GM19372 (cell line): ENCODE data around the gene ERMN.

Experiments
- ATAC-seq: cut with Tn5 transposase; IDR thresholded peaks from one replicate; pipeline ENCODE4 v1.9.1; 2021; ENCODE audit warnings: mild to moderate bottlenecking, low read depth, moderate library complexity; ENCODE audit not compliant: unreplicated experiment

Gene ERMN

DNA sequence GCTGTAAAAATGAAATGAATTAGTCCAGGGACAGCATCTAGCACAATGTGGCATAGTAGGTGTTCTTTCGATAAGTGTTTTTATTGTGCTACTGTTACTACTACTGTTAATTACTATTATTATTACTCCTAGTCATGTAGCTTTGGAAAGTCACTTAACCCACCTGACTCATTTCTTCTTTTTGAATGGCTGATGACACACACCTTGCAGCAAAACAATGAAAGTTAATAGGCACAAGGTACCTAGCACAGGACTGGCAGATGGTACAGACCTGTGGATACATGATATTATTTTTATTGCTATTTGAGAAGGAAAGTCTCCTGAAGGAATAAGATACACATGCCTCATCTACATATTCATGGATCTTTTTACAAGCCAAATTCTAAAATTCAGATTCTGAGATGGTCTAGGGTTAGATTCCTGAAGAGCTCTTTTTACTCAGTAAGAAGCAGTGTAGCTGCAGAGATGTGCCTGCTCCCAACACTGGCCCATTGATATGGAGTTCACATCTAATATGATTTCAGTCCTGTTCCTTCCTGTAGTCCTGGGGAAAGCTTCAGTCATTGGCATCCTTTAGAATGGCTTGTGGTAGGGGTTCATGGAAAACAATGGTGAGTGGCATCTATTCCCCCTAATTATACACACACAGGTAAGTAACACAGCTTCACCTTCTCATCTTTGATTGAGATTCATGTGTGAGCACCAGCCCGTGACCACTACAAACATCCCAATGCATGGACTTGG lies 7.9 kb upstream of the ERMN start:
- ATAC-seq: no peak

DNA sequence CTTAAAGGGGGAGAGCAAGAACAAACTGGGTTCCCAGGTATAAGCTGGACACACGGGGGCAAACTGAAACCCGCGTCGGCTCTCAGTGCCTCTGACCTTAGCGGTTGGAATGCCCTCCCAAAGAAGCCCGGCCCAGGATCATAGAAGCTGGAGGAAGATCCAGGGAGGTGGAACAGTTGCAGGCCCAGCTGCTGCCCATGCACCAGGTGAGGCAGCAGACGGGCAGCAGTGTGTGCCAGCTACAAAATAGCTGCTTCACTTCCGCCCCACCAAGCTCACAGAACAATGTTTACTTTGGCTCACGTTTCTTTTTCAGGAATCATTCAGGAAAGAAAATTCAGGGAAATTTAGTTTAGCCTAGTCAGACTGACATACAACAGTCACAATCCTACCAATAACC lies 3.9 kb upstream of the ERMN start:
- ATAC-seq: no peak

DNA sequence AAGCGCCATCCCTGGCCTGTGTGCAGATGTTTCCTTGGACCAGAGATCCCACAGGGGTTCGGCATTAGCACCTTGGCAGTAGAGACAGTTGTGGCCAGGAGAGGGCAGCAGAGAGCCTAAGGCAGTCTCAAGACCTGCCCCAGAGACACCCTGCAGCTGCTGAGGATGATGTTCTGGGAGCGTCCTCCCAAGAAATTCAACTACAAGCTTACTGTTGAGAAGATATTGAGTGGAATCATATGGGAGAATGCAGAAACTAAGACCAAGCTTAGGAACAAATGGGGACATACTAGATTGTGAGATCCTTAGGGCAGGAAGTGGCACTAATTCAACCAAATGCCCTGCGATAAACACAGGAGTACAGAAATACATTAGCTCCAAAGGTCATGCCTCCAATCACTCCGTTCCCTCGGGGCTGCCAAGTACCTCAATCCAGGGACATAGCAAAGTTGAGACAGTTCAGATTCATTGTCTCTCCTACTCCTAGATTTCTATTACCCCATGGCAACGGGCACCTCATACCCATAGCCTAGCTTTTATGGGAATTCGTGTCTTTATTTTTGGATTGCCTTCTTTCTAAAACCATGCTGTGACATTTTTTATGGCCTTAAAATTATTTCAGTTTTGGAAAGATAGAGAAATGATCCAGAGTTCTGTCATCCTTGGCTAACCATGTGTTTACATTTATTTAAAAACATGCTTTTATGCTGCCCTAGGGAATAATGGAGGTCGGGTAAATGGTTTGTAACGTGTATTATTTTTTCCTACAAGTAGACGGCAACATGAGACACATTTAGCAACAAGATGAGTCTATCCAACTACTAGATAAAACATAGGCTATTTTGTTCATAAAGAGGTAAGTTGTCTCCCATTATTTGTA lies 2.2 kb upstream of the ERMN start:
- ATAC-seq: peak; percentile 99

DNA sequence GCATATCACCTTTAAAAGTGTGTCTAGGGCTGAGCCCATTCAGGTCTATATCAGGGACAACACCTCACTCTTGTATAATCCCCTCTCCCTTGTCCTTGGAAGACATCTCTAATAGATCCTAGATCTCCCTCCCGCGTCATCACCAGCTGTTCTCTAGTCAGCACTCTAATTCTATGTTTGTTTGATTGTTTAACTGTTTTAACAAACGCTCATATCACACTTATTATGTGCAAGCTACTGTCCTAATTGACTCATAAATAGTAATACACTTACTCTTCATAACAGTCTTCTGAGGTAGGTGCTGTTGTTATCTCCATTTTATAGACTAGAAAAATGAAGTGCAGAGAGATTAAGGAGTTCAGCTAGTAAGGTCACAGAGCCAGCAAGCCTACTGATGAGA lies 1.6 kb upstream of the ERMN start:
- ATAC-seq: peak; percentile 25

DNA sequence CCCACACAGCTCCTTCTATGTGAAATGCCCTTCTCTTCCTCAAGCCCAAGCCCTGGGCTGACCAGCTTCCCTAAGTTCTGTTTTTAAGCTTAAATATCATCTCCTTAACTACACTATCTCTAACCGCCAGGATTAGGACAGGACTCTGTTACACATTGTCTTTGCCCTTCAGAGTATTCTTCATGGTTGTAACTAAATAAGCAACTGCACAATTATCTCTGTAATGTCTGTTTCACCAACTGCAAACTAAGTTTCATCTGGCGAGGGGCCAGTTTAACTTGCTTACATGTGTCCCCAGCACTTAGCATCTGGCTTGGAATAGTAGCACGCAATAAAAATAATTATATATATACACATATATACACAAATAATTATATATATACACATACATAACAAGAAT lies 1.1 kb upstream of the ERMN start:
- no peak for ATAC-seq

DNA sequence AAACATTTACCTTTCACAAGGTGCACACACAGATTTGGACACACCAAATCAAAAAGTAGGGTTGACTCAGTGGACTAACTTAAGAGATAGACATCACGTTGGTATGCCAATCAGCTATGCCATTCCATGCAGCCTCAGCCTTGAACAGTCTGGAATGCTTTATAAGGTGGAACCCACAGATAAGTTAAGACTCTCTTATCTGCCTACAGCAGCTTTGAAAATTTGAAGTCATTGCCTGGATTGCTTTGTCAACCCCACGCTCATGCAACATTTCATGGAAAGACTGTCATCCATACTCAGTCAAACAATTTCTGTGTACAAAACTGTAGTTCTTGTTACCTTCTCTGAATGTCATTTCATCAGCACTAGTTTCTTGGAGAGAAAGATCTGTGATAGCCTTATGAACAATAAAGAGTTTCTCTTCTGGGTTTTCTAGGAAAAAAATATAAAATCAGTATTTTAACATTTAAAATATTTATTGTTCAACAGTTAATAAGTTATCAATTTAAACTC lies 1.2 kb downstream of the ERMN start:
- ATAC-seq: no peak

DNA sequence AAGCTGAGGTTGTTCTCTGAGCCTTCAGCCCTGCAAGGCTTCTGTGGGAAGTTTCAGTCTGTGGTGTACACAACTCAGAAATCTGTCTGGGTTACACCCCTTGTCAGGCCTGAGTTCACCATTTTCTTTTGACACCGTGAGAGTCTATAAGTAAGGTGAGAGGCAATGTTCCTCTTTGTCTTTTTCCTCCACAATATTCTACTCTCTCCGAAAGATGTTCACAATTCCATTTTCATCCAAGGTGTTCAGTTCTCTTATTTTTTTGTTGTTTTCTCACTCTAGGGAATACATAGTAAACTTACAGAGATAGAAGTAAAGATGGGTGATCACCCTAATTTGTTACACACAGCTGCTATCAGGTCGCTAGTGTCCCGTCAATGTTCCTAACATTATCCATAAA lies 3.2 kb downstream of the ERMN start:
- ATAC-seq: no peak

DNA sequence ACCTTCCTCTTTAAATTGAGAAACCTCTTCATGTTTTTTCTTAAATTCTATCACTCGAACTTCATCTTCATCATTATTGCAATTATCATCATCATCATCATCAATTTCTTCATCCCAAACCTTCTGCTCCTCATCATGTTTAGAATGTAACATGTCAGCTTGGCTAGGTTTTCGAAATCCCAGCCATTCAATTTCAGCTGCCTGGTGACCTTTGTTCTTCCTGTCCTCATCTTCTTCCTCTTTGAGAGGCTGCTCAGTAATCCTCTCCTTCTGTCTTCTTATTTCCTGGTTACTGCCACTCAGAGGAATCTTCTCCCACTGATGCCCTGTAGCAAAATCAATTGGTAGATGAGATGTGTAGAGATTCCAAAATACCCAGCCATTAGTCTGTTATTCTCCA lies 4.2 kb downstream of the ERMN start:
- no peak for ATAC-seq

DNA sequence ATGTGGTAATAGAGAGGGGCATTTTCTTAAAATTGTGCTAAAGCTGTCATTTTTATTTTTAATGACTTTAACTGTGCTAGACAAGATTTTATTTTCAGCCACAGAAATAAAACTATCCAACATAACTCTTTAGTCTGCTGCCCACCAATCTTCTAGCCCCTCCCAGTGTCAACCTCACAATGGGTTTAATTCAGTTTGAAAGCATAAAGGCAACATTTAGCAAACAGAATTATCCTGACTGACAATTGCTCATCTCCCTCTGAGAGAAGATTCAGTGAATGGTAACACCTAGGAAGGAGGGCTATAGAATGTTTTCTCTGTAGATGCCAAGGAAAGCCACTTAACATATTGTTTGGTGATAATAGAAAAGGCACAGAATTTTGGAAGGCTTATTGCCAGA lies 5.2 kb downstream of the ERMN start:
- ATAC-seq: no peak

DNA sequence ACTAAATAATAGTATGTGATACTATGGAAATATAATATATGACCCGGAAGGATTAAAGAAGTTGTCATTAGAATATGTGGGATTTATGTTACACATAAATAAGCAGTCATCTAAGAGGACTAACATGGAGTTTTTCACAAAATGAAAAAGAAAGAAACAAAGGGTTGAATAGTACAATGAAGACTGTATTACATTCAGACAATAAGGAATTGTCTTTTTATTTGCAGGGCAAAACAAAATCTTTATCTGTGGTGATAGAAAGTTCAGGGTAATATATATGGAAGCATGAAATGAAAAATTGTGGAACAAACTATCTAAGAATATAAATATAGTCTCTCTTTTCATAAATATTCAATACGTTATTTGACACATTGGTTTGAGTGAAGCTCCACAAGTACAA lies 5.8 kb downstream of the ERMN start:
- no peak for ATAC-seq

DNA sequence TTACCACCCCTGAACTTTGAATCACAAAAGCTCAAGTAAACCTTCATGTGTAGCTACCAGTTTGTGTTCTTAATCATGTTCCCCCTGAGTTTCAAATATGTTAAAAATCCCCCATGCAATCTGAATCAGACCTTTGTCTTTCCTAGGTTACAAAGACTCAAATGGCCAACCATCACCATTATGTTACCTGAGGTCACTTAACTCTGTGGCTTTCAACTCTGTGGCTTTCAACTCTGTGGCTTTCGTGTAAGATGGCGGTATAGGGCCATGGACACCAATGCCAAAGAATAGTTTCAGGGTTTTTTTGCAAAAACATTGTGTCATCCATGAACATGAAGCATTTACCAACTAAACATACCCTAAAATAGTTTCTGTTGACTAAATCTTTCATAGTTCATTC lies 6.7 kb downstream of the ERMN start:
- no peak for ATAC-seq

DNA sequence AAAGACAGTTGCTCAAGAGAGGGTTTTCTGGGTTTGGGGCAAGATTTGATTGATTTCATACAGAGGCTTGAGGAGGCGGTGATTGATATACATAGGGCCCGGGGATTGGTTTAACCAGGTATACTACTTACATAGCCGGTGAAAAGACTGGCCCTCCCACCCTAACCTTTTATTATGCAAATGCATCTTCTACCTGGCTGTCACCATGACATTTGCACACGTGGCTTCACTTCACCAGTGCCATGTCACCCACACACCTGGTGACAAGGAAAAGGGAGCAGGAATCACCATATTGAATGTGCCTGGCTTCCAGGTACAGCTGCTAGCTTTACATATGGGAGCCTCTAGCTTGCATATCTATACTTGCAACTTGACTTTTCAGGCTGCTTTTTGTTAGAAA lies 9.7 kb downstream of the ERMN start:
- ATAC-seq: no peak

DNA sequence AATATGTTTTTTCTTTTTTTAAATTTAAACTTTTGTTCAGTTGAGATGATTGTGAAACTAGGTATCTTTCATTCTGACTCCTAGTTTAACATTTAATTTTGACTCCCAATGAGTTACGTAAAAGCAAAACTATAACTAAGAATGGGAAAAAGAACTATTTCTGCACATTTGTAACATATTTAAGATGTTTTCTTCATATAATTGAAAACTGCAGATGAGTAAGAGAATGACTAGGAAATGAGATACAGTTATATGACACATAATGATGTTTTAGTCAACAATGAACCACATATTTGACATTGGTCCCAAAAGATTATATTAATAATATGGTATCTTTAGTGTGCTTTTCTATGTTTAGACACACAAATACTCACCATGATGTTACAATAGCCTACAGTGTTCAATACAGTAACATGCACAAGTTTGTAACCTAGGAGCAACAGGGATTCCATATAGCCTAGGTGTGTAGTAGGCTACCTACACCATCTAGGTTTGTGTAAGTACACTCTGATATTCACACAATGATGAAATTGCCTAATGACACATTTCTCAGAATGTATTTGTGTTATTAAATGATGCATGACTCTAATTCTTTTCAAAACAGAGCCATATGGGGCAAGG lies 12.6 kb downstream of the ERMN start:
- ATAC-seq: no peak

DNA sequence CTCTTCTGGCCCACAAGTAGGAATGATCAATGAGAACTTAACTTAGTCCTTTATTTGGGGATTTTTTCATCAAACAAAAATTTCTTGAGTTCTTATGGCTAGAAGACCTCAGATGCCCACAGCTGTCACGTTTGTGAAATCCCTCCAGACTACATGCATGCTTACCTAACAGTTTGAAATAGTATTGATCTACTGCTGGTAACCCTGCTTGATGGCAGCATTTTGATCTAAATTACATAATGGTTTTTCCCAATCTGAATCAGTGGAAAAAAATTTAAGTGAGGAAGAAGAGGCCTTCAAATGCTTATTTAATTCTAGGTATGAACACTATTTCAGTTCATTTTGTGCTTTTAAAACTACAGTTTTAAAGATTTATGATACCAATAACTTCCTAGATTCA lies 13.9 kb downstream of the ERMN start:
- no peak for ATAC-seq

DNA sequence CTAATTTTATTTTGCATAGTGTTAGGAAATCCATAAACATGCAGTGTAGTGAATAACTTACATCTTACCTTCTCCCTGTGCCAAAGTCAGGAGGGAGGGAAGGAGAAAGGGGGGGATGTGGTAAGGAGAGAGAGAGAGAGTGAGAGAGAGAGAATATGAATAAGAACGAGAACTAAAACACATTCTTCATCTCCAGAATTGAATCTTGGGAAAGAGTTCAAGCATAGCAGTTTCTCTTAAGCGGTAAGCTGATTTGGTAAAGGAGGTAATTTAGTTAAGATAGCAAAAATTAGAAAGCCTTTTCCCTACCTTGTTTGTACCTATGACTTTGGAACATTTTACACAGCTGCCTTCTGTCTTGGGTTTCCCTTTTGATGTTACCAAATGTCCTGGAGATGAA lies 15.7 kb downstream of the ERMN start:
- ATAC-seq: no peak

DNA sequence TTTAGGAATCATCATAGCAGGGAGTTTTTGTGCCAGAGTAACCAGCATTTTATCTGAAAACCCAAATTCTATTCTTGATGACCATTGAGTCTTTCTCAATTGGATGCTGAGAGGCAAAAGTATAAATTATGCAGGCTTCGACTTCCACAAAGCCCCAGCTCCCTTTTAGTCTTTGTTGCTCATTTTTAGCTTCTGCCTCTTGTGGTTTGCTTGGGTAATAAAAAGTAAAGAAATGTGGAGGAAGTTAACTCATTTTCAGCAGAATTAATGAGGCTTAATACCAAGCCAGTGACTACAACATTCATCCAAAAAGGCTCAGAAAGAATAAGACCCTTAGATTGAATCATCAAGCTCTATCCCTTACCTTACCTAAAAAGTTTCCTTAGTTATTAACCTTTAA lies 18.6 kb downstream of the ERMN start:
- ATAC-seq: no peak

DNA sequence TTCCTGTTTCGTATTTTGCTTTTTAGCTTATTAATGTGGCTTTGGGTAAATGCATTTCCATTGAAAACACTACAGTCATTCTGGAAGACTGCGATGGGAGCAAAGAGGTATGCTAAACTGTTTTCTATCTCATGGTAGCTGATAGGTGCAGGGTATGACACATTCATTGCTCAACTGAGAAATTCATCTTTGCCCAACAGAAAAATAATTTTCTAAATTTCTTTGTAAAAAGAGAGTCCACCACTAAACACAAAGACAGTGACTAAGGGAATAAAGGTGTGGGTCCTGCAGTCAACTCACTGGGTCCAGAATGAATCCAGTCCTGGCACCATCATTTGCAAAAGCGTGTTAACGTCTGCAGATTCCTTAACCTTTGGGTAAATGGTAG lies 19.9 kb downstream of the ERMN start:
- no peak for ATAC-seq

DNA sequence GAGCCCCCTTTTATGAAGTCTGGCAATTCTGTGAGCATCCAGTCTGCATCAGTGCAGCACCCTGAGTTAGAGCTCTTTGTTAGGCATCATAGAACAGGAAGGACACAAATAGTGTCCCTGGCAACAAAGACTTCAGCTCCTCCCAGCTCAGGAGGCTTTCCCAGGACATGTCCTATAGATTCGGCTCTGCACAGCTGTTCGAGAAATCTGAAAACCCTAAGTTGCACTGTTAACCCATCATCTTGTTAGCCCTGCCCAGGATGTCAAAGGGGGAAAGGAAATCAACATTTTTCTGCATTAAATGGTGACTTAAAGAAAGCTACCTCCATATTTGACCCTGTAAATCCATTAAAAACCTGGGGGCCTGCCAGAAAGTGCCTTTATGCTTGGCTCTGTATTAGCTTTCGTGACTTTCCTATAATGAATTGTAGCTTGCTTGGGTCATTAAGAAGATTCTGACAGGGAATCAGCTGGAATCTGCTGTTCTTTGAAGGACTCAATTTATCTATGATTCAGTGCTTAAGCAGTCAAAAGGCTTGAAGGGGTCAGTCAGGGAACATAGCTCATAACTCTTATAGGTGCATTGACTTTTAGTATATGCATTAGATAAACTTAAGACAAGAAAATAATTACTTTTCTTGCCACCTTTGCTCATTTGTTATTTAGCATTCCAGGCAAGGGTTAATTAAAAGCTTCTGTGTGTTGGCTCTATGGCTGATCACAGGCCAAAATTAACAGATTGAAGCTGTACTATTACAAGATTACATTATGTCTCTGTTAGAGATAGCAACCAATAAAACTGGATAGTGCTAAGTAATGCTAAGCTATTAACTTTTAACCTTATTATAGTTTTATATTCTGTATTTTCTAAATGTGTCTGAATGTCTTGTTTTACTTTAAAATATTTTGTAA lies 20.6 kb downstream of the ERMN start:
- ATAC-seq: no peak

DNA sequence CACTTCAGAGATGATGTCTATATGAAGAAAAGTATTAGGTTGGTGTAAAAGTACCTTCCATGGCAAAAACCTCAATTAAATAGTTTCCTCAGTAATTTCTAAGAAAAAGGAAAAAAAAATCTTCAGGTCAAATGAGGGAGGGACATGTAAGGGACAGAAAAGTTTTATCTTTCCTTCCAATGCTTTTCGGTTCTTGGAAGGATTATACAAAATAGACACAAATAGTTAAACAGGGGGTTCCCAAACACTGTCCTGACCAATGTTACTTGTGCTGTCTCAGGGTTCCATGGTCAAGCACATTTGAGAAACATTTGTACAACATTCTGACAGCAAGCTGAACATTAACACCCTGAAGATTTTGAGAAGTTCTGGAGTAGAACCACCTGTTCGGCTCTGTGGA lies 22.0 kb downstream of the ERMN start:
- no peak for ATAC-seq

DNA sequence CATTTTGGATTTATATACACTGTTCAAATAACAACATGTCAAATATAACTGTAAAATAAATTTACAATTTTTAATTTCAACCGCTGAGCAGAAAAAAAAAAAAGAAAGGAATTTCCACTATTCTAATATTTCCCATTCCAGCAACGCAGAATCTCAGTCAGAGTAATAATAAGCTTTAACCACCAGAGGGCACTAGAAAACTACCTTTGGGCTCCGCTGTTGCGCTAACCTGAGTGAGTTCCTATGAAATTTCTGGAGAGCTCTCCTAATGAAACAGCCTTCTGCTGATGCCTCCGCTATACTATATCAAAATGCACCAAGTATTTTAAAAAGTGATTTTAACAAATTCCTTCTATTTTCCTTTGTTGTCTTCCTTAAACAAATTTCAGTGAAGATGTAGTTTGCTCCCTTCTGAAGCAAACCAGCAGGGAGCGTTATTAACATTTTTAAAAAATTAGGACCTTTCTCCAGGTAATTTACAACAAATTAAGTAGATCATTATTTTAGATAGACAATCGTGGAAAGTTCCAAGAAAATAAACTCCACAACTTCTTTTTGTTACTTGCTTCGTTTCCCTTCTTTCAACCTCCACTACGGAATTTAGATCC lies 23.0 kb downstream of the ERMN start:
- ATAC-seq: peak; percentile 69
